ENCODE results near the gene SLC9A3. TPM values are rescaled to one million over a fixed set of nuclear protein-coding genes. Genes with fewer than 3 reads are reported as not detected.

SLC9A3 gene
- total RNA-seq, 1 donor = 0.86 TPM

GRCh38 chr5:501105-501830 lies 23.0 kb downstream of the SLC9A3 start:
- no peak for DNase-seq (ENCODE audit: low read depth)
- TF ChIP-seq CTCF (IDR thresholded peaks at IDR 0.05; ENCODE audit: insufficient read depth, low read depth, low read length) = no peak
- no peak overlapping the region for H3K4me3 ChIP-seq (ENCODE audit: low read depth, low read length)

- no peak for DNase-seq (ENCODE audit: low read depth)
- no peak overlapping the region for H3K4me3 ChIP-seq (ENCODE audit: low read depth, low read length)
- TF ChIP-seq CTCF (IDR thresholded peaks at IDR 0.05; ENCODE audit: insufficient read depth, low read depth, low read length) = no peak
Measured at GRCh38 chr5:500491-500890, 23.8 kb downstream of the SLC9A3 start.

- DNase-seq (ENCODE audit: low read depth) = no peak
- TF ChIP-seq CTCF (IDR thresholded peaks at IDR 0.05; ENCODE audit: insufficient read depth, low read depth, low read length) = no peak
- no peak overlapping the region for H3K4me3 ChIP-seq (ENCODE audit: low read depth, low read length)
Measured at GRCh38 chr5:499233-500209, 24.7 kb downstream of the SLC9A3 start.

DNA sequence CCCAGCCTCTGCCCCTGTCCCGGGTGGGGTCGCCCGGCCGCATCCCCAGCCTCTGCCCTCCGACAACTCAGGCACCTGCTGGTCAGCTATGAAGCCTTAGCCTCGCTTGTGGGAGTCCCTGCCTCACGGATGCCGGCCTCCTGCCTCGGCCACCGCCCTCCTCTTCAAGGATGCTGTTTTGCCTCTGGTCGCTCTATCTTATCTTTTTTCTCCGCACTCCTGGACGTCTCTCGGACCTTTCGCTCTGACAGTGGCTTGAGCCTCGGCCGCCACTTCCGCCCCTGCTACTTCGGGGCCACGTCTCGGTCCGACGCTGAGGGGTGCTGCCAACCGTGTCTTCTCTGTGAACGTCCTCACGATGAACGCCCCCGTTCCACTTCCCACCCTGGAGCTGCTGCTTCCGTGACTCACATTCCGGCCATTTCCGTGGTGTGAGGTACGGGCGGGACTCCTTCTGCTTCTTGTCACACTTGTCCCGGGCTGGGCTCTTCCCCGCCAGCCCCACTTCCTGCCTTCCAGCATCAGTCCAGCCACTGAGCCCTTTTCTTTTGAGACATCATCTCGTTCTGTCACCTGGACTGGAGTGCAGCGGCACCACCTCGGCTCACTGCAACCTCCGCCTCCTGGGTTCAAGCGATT lies 26.3 kb downstream of the SLC9A3 start:
- DNase-seq (ENCODE audit: low read depth) = no peak
- TF ChIP-seq CTCF (IDR thresholded peaks at IDR 0.05; ENCODE audit: insufficient read depth, low read depth, low read length) = no peak

DNA sequence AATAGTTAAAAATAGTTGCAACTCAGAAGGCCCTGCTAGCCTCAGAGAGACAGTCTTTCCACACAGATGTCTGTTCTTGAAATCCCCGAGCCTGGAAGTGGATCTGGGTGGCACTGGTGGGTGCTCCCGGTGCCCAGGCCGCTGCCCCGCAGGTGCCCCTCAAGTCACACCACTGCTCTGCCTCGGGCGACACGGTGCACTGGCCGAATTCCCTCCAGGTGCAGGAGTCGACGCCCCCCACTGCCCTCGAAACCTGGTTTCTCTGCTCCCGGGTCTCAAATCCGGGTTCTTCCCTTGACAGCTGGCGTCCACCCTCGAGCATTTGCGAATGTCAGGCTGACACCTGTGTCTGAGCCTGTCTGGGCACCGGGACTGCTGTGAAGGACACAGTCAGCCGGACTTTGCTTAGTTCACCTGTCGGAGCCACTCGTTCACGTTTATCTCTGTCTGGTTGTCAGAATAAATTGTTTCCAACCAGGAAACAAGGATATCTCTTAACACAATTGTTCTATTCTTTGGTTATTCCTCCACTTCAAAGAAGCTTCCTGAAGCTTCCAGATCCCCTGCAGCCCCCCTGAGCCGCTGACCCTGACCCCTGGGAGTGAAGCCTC lies 27.1 kb downstream of the SLC9A3 start:
- no peak for DNase-seq (ENCODE audit: low read depth)
- no peak overlapping the region for H3K4me3 ChIP-seq (ENCODE audit: low read depth, low read length)
- no peak for TF ChIP-seq CTCF (IDR thresholded peaks at IDR 0.05; ENCODE audit: insufficient read depth, low read depth, low read length)

More for the DNA sequence above, 26.3 kb downstream of the SLC9A3 start:
- H3K4me3 ChIP-seq (ENCODE audit: low read depth, low read length) = no peak overlapping the region

DNA sequence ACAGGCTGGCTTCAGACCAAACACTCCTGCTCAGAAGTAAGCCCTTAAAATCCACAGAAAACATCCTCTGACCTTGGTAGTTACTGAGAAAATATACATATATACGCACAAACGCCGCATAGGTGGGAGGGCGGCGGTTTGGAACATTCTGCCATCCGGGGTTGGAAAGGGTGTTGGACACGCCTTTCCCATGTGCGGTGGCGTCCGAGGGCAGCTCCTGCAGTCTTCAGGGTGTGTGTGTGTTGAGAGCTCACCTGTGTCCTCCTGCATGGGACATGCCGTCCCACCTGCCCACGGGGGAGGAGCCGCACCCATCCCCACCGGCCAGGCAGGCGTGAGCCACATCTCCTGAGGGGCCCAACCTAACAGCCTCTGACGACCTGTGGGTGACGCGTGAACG lies 28.2 kb downstream of the SLC9A3 start:
- no peak overlapping the region for H3K4me3 ChIP-seq (ENCODE audit: low read depth, low read length)
- TF ChIP-seq CTCF (IDR thresholded peaks at IDR 0.05; ENCODE audit: insufficient read depth, low read depth, low read length) = no peak
- DNase-seq (ENCODE audit: low read depth) = no peak

All from fibroblast of villous mesenchyme (primary cell).